Astrocyte (in vitro differentiated cells and primary cell): ENCODE data around the gene EN2.

Experiments used
- CTCF ChIP-seq: IDR thresholded peaks from 2 replicates; pipeline ENCODE4 v1.5.1; 2011; ENCODE audit warnings: low read depth, mild to moderate bottlenecking, inconsistent platforms, low read length, moderate library complexity; ENCODE audit not compliant: insufficient read depth
- EZH2 ChIP-seq: IDR thresholded peaks from 2 replicates; pipeline ENCODE4 v1.6.1; 2012; ENCODE audit warnings: mild to moderate bottlenecking, low read length, inconsistent platforms; ENCODE audit not compliant: insufficient read depth

- TF ChIP-seq CTCF (no peak), EZH2 (no peak)
Observed at GRCh38 chr7:155496267-155497005, 38.5 kb downstream of the EN2 start.
